NCI-H526 (cell line): ENCODE measurements around the gene HYAL2.
A peak's percentile ranks its signal among the peaks of the same experiment; 100 is the strongest.
"Not testable (repeated sequence)": the region's sequence is repeated elsewhere in the genome, so short reads cannot be mapped to it uniquely, and the experiment has no call there.

Source experiments
- DNase-seq, 2 experiments: peaks; one replicate each; lab custom pipeline; 2025; lab: John Stamatoyannopoulos, UW

Gene HYAL2

GRCh38 chr3:50312041-50312440 is 10.5 kb downstream of the HYAL2 start:
- not testable (repeated sequence) for DNase-seq

DNA sequence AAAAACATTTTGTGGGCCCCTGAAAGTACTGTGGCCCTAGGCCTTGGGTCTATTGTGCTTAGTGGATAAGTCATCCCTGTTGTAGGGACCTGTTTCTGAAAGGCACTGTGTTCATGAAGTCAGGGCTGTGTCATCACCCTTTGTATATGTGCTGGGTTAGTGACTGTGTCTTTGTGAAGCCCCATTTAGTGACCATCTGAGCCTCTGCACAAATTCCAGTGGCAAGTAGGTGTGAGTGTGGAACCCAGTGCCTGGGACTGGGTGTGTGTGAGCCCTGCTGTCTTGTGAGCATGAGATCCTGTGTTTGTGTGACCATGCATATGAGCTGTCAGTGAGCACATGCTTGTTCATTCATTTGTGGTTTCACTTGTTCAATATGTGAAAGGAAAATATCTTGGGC is 17.9 kb downstream of the HYAL2 start:
- DNase-seq = no peak

DNA sequence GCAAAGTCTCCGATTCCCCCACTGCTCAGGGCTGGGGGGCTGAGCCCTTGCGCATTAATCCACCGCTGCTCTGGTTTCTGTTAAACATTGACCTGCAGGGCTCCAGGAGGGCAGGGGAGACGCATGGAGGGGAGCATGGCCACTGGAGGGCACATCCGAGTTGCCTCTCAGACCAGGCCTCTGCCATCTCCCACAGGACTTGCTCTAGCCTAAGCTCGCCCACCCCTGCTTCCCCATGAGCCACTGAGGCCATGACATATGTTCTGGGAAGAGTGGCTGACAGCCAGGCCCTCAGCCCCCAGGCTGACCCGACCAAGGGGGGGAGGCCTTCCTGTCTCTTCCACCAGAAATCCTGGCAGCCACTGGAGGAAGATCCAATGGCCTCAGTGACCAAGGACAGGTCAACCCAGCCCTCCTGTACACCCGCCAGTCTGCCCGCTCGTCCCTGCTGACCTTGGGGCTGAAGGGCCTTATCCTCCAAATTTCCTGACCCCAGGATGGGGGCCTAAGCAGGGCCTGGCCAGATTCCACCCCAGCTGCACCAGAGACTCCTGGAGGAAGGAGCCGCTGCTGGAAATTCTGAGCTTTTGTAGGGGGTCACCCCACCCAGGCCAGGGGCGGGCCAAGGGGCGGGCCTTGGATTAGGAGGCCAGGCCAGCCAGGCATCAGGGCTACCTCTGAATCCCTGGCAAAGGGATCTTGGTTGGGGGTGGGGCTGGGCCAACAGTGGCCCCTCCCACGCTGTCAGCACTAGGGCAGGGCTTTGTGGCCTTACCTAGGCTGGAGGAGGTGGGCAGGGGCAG is 19.3 kb downstream of the HYAL2 start, which contains the start of gene HYAL1:
HYAL1 (minus strand) TSS at position 562 of the 803 bp plus-strand sequence. CDS start 618 bp downstream, outside the sequence.
- no peak for DNase-seq

GRCh38 chr3:50302095-50303012 is 20.2 kb downstream of the HYAL2 start:
- no peak for DNase-seq

DNA sequence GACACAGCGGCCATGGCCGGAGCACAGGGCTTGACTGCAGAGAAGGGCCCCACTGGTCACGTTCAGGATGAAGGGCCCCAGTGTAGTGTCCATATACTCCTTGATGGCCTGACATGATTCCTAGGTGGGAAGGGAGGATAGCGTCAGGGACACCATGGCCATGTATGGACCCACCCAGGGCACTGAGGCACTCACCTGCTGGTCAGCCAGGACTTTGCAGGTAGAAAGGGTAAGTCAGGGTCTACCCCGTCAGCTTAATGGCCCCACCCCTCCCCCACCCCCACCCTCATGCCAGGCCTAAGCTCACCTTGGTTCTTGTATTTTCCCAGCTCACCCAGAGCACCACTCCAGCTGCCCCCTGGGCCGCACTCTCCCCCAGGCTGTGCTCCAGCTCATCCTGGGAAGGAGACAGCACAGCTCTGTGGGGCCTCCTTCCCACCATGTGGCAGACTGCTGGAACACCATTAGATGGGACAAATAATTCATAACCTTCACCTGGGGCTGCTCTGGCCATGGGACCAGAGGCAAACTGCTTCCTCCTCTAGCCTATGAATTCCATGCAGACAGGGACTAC is 21.8 kb downstream of the HYAL2 start:
- DNase-seq = no peak

GRCh38 chr3:50299929-50300680 is 22.4 kb downstream of the HYAL2 start:
- no peak for DNase-seq

DNA sequence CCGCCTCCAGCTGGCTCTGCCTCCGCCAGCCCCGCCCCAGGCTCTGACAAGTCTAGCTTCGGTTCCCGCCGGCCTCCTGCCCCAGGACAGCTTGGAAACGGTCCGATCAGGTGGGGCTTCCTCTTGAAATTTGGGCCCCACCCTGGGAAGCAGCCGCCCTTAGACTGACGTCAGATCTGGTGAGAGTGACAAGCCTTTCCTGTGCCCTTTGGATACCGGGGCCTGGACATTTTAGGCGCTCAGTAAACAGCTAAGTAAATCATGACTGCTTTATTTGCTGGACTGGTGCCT is 23.0 kb downstream of the HYAL2 start:
- DNase-seq = no peak

- peak; percentile 96 to 99 for DNase-seq
These were observed 23.5 kb downstream of the HYAL2 start, which contains the start of the genes HYAL3 and NAA80 for GRCh38 chr3:50298836-50299637. Gene HYAL3, minus strand, starts transcription at chr3:50299405. Its CDS starts 3,803 bp downstream, at chr3:50295602. Gene NAA80, minus strand, starts transcription at chr3:50299405. Its CDS starts 1,942 bp downstream, at chr3:50297463.

DNA sequence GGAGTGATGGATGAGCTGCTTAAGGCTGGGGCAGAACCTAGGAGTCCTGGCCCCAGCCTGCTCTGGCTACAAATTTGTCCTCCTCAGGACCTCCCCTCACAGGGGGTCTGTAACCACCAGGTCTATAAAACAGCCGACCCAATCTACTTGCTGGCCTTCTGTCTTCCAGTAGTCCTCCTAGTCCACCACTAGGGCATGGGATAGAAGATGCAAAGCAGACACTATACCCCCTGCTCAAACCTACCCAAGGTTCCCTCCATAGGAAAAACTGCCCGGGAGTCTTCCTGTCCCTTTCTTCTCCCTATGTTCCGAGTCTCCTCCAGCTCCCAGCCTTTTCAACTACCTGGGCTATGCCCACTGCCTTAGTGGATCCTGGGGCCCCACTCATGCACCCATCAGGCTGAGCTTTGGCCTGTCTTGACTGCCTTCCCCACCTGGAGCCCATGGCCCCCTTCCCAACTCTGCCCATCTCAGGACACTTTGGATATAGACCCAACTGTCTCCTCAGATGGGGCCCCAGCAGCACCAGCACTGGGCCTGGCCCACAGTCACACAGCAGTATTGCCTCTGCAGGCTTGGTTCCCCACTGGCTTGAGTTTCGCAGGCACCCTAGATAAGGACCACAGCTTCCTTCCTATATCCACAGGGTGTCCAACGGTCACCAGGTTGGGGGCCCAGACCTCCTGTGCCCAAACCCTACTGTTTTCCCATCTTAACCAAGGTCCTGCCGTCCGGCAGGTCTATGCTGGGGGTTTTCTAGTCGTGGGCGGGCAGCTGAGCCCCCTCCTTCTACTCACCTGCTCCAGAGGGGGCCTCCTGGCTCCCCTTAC is 24.4 kb downstream of the HYAL2 start:
- DNase-seq = peak in 1 of 2 experiments; percentile 31

DNA sequence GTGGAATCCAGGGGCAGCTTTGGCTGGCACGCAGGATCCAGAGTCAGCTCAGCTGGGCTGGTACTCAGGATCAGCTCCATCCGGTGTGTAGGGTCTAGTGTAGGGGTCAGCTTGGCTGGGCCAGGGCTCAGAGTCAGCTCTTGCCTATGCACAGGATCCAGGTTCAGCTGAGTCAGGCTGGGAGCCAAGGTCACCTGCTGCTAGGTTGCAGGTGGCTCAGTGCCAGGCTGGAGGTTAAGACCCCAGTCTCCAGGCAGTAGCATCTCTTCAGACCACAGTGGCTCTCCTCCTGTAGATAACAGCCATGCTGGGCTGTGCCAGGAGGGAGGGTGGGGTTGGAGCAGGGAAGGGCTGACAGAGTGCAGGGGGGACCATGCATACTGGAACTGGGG is 25.2 kb downstream of the HYAL2 start:
- no peak for DNase-seq

DNA sequence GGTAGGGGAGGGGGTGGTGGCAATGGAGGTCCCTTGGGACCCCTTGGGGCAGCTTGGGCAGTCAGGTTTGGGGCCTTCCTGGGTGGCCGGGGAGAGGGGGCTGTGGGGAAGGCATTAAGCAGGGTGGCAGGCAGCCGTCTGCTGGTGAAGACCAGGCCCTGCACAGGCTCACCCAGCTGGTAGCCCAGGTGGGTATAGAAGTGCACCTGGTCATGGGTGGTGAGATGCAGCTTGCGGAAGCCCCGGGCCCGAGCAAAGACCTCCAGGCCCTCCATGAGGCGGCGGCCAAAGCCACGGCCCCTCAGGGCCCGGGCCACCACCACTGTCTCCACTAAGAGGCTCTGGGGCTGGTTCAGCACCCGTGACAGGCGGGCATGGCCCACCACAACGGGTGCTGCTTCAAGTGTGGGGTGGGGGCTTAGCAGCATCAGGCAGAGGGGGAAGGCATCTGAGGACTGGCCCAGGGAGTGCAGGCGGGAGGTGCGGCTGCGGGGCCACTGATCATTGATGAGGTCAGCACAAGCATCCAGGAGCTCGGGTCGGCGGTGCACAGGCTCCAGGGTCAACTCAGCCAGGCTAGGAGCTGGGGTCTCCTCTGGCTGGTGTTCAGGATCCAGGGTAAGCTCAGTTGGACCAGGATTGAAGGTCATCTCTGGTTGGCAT is 25.7 kb downstream of the HYAL2 start:
- DNase-seq = no peak

- DNase-seq = no peak
These were observed 26.8 kb downstream of the HYAL2 start for GRCh38 chr3:50295553-50296431.

DNA sequence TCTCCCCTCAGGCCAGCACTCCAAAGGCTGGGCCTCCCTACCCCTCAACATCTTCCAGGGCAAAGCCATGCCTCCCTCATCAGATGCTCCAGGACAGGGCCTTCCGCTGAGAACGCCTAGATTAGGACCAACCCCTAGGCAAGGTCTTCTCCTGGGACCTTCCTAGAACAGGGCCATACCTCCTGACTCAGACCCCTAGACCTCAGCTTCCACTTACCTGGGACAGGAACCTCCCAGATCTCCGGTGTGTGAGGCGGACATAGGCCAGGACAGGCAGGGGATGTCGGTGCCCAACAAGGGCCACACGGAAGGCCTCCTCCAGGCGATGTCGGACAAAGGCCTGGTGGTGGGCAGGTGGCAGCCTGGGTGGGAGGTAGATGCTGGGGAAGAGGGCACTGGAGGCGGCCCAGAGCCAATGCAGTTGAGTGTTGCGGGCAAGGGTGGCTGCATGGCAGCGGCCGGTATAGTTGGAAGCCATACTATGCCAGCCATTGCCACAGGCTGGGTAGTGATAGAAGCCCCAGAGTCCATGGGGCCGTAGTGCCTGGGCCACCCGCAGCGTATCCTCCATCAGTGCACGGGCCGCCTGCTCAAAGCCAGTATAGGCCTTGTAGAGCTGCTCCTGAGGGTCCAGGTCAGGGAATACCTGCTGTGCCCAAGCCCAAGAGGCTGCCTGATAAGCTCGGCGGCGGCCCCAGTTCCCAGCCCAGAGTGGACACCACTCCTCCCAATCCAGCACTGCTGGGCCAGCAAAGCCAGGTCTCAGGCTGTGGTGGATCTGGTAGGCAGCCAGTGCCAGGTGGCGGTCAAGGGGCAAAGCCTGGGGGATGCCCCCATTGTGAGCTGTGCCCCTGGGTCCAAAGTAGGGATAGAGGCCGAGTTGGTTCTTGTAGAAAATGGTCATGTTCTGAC is 27.8 kb downstream of the HYAL2 start:
- DNase-seq = no peak

DNA sequence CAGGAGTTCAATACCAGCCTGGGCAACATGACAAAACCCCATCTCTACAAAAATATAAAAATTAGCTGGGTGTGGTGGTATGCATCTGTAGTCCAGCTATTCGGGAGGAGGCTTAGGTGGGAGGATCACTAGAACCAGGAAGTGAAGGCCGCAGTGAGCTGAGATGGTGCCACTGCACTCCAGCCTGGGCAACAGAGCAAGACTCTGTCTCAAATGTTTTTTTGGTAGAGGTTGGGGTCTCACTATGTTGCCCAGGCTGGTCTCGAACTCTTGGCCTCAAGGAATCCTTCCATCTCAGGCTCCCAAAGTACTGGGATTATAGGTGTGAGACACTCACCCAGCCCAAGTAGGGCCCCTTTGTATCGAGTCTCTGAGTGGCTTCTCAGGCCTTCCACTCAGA is 28.5 kb downstream of the HYAL2 start:
- no peak for DNase-seq

- DNase-seq = no peak
These were observed 29.3 kb downstream of the HYAL2 start for GRCh38 chr3:50293079-50293801.
